Colonic mucosa (tissue), 4 donors: ENCODE results near the gene EPB41L1. TPM values are rescaled to one million over a fixed set of nuclear protein-coding genes. Genes with fewer than 3 reads are reported as not detected.

Source experiments
- DNase-seq: peaks from one replicate; pipeline ENCODE4 v3.0.0-alpha.2; 2020
- H3K27ac ChIP-seq: fragments of 200-600 bp; one replicate; pipeline ENCODE4 v1.8.0; 2021
- H3K27me3 ChIP-seq: fragments of 200-600 bp; one replicate; pipeline ENCODE4 v1.8.0; 2021
- H3K36me3 ChIP-seq: fragments of 200-600 bp; one replicate; pipeline ENCODE4 v1.8.0; 2021
- H3K4me1 ChIP-seq: fragments of 200-600 bp; one replicate; pipeline ENCODE4 v1.8.0; 2021; ENCODE audit warnings: mild to moderate bottlenecking
- H3K4me3 ChIP-seq: fragments of 200-600 bp; one replicate; pipeline ENCODE4 v1.8.0; 2021
- H3K9ac ChIP-seq, 2 donors: one replicate each; pipeline ENCODE4 v1.7.0; 2013; ENCODE audit warnings: control low read depth in 2 of 2, low read depth in 2 of 2, low read length in 2 of 2
- H3K9me3 ChIP-seq: fragments of 200-600 bp; one replicate; pipeline ENCODE4 v1.8.0; 2021
- intact Hi-C: fragments of 100-400 bp; cut with DNase I; formaldehyde crosslinking; loops from one replicate; pipeline ENCODE4 v1.14.1; 2022
- total RNA-seq, 2 donors: library from RNA; stranded (reverse); fragmentation: NEBNext Ultra II Directional in 1 of 2; extraction: Animal tissue kit (Norgen Biotek cat#: 25700) in 1 of 2; gene quantifications; one replicate each; pipeline ENCODE4 v1.2.1, GENCODE V29; 2021
- TF ChIP-seq, protein P1 (sequence below): fragments of 200-600 bp; IDR thresholded peaks from one replicate; pipeline ENCODE4 v1.8.0; 2022; ENCODE audit warnings: antibody characterized with exemption, mild to moderate bottlenecking
- donor health status: healthy.
- donor health status: DM: no; HTN: no; CAD: no.
- donor health status: DM: no; HTN: no; CAD: no.

Gene EPB41L1
- total RNA-seq, 2 donors from 2014 or later, result 40.3 to 59.2 TPM

DNA sequence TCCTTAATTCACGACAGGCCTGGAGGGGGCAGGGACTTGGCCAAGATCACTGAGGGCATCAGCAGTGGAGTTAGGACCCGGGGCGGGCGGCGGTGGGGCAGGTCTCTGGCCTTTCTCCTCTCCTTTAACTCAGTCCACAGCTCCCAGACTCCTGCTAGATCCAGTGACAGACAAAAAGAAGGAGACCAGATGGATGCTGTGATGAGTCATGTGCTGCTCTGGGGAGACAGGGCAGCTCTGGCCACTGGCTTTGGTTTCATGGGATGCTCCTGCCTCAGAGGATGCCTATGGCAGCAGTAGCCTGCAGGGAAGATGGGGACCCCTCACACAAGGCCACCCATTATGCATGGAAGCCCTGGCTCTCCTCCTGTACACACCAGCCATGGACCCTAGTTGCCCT, 20.5 kb downstream of the EPB41L1 start:
- Histone ChIP-seq H3K9me3 (no peaks in the 10 kb centered on the region), H3K27me3 (no peaks in the 10 kb centered on the region), H3K4me3 (no peak overlapping the region), H3K9ac (no peak overlapping the region), H3K27ac (no peak overlapping the region), H3K36me3 (no peaks in the 10 kb centered on the region), H3K4me1 (no peaks in the 10 kb centered on the region)
- intact Hi-C loops, result no loop called here
- TF ChIP-seq, protein P1, sequence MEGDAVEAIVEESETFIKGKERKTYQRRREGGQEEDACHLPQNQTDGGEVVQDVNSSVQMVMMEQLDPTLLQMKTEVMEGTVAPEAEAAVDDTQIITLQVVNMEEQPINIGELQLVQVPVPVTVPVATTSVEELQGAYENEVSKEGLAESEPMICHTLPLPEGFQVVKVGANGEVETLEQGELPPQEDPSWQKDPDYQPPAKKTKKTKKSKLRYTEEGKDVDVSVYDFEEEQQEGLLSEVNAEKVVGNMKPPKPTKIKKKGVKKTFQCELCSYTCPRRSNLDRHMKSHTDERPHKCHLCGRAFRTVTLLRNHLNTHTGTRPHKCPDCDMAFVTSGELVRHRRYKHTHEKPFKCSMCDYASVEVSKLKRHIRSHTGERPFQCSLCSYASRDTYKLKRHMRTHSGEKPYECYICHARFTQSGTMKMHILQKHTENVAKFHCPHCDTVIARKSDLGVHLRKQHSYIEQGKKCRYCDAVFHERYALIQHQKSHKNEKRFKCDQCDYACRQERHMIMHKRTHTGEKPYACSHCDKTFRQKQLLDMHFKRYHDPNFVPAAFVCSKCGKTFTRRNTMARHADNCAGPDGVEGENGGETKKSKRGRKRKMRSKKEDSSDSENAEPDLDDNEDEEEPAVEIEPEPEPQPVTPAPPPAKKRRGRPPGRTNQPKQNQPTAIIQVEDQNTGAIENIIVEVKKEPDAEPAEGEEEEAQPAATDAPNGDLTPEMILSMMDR, result no peak
- no peak for DNase-seq

DNA sequence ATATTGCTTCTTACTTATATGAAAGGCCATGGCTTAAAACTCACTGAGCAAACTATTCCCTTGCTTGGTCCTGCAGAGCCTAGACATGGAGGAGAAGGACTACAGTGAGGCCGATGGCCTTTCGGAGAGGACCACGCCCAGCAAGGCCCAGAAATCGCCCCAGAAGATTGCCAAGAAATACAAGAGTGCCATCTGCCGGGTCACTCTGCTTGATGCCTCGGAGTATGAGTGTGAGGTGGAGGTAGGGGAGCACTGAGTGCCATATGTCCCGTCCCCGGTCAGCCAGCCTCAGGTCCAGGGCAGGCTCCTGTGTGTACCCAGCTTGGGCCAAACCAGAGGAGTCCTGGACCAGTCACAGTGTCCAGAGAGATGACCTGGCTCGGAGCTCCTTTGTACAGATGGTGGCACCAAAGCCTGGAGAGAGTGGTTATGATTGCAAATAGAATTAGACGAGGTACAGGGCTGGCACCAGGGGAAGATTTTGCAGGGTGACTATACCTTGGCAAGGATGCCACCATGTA, 21.0 kb downstream of the EPB41L1 start:
- intact Hi-C loops, result no loop called here
- Histone ChIP-seq H3K4me3 (no peak overlapping the region), H3K9ac (no peak overlapping the region), H3K27me3 (no peaks in the 10 kb centered on the region), H3K27ac (no peak overlapping the region), H3K4me1 (no peaks in the 10 kb centered on the region), H3K36me3 (no peaks in the 10 kb centered on the region), H3K9me3 (no peaks in the 10 kb centered on the region)
- no peak for DNase-seq
- TF ChIP-seq, protein P1, result no peak

DNA sequence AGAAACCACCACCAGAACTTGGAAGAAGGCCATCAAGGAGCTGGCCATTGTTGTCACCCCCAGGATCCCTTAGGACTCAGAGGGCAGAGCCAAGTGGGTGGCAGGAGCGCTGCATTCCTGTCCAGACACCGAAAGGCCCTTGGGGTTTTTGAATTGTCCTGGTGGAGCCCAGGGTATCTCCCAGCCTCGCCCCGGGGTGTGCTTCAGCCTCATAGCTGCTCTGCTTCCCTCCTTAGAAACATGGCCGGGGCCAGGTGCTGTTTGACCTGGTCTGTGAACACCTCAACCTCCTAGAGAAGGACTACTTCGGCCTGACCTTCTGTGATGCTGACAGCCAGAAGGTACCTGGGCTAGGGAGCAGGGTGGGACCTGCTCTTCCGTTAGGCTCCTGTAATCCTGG, 23.2 kb downstream of the EPB41L1 start:
- Histone ChIP-seq H3K36me3 (no peaks in the 10 kb centered on the region), H3K4me1 (no peaks in the 10 kb centered on the region), H3K27ac (no peak overlapping the region), H3K27me3 (no peaks in the 10 kb centered on the region), H3K9me3 (no peaks in the 10 kb centered on the region), H3K4me3 (no peak overlapping the region), H3K9ac (no peak overlapping the region)
- DNase-seq, result no peak
- intact Hi-C loops, result no loop called here
- TF ChIP-seq, protein P1, result no peak

DNA sequence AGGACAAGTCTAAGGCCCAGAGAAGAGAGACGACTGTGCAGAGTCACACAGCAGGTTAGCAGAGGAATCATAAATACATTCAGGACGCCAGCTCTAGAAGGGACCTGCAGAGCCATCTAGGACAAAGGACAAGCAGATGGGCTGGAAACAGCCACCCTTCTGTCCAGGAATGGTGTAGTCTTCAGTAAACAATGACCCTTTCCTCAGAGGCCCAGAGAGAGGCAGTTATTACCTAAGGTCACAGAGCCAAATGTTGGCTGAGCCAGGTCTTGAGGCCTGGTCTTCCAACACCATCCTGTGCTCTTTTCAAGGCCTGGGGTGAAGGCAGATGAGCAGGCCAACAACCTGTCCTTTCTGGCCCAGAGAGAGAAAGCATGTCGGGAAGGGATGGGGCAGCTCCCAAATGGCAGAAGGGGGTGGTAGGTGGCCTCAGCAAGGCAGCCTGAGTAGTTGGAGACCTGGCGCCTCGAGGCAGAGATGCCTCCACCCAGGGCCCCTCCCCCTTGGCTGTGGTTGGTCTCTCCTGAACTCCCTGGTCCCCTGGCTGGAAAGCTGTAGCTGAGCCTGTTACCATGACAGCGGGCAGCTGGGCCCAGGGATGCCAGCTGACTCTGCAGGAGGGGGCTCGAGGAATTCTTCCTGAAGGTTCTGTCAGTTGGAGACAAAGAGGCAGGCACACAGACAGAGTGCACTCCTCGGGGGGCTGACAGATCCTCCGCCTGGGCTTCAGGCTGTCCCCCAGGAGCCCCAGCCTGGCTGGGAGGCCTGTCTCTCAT, 24.8 kb downstream of the EPB41L1 start:
- Histone ChIP-seq H3K27me3 (no peaks in the 10 kb centered on the region), H3K4me1 (no peaks in the 10 kb centered on the region), H3K36me3 (no peaks in the 10 kb centered on the region), H3K27ac (no peak overlapping the region), H3K4me3 (no peak overlapping the region), H3K9ac (no peak overlapping the region), H3K9me3 (no peaks in the 10 kb centered on the region)
- TF ChIP-seq, protein P1, result no peak
- intact Hi-C loops, result no loop called here
- no peak for DNase-seq

DNA sequence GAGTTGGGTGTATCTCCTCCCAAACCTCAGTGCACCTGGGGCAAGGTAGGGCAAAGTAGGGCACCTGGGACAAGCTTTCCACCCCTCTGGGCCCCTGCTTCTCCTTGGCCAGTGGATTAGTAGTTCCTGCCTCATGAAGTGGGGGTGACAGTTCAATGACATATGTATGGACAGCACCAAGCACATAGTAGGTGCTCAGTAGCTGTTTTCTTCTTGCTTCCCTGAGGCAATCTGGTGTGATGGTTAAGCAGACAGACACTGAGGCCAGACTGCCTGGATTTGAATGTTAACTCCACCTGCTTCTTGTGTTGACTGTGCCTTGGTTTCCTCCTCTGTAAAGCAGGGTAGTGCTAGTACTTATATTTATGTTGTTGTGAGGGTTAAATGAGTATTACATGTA, 25.8 kb downstream of the EPB41L1 start:
- intact Hi-C loops, result no loop called here
- Histone ChIP-seq H3K4me3 (no peak overlapping the region), H3K9me3 (no peaks in the 10 kb centered on the region), H3K36me3 (no peaks in the 10 kb centered on the region), H3K4me1 (no peaks in the 10 kb centered on the region), H3K9ac (no peak overlapping the region), H3K27ac (no peak overlapping the region), H3K27me3 (no peaks in the 10 kb centered on the region)
- DNase-seq, result no peak
- TF ChIP-seq, protein P1, result no peak
